ENCODE measurements around the gene TLR9. TPM values are rescaled to one million over a fixed set of nuclear protein-coding genes. Genes with fewer than 3 reads are reported as not detected.

TLR9 gene
- polyA plus RNA-seq, 1 donor from 2014 or later, result 10.4 TPM

GRCh38 chr3:52175416-52176179 lies 49.8 kb downstream of the TLR9 start:
- Mint-ChIP-seq H3K4me3 (no peak overlapping the region), H3K9me3 (no peaks in the 10 kb centered on the region), H3K27me3 (no peaks in the 10 kb centered on the region), H3K27ac (no peak overlapping the region), H3K36me3 (peaks cover 4% of the 10 kb centered on the region), H3K4me1 (peaks cover 4 to 8% (median 7%) of the 10 kb centered on the region in 3 donors)

DNA sequence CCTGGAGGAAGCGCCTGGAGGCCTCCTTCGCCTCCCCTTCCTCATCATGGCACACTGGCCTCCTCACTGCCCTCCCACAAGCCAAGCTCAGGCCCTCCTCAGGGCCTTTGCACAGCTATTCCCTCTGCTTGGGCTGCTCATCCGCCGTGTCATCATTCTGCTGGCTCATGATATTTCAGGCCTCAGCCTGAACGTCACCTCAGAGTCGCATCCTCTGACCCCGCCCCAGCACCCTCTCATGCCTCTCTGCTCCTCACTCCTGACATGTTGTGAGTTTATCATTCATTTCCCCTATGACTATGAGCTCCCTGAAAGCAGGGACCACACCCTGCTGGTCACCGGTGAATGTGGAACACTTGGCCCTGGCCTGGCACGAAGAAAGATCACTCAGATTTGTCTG lies 50.5 kb downstream of the TLR9 start:
- no peak overlapping the region for H3K27ac Mint-ChIP-seq
- no peaks in the 10 kb centered on the region for H3K27me3 Mint-ChIP-seq
- H3K4me3 Mint-ChIP-seq, result no peak overlapping the region
- peaks cover 0 to 1% (median 1%) of the 10 kb centered on the region in 3 donors for H3K4me1 Mint-ChIP-seq
- peaks cover 4% of the 10 kb centered on the region for H3K36me3 Mint-ChIP-seq
- no peaks in the 10 kb centered on the region for H3K9me3 Mint-ChIP-seq

DNA sequence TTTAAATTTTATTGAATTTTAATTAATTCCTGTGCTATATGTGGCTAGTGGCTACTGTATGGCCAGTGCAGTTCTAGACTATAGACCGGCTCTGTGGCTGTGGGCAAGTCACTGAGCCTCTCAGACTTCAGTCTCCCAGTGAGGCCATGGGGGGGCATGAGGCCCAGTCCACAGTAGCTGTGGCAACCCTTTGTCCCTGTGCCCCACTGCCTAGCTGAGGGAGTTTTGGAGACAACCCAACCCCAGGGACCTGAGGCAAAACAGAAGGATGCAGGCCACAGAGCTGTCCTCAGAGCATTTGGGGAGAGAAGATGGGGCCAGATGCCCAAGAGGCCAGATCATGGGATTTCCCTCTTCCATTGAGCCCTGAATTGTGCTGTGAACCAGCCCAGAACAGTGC lies 52.3 kb downstream of the TLR9 start:
- H3K4me1 Mint-ChIP-seq, result peaks cover 0 to 1% (median 1%) of the 10 kb centered on the region in 3 donors
- H3K36me3 Mint-ChIP-seq, result no peaks in the 10 kb centered on the region
- no peaks in the 10 kb centered on the region for H3K27me3 Mint-ChIP-seq
- no peak overlapping the region for H3K27ac Mint-ChIP-seq
- H3K9me3 Mint-ChIP-seq, result no peaks in the 10 kb centered on the region
- H3K4me3 Mint-ChIP-seq, result no peak overlapping the region

DNA sequence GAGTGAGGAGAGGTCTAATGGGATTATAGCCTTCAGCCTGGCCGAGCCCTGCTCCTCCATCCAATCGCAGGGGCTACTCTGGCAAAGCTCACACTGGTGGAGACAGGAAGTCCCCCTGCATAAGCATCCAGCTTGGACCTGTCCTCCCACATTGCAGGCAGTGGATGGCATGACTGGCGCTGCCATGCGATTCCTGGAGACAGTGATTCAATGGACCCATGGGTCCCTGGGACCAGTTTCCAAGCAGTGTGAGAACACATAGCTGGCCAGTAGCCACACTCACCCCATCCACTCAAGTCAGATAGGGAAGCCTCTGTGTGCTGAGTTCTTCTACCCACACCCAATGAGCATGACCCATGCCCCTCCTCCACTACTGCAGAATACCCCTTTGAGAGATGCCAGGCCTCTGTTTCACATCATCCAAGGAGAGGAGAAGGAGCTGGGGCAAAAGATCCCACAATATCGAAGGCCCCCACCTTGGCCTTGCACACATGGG lies 53.1 kb downstream of the TLR9 start:
- Mint-ChIP-seq H3K4me3 (no peak overlapping the region), H3K4me1 (peaks cover 0 to 1% (median 1%) of the 10 kb centered on the region in 3 donors), H3K9me3 (no peaks in the 10 kb centered on the region), H3K27me3 (no peaks in the 10 kb centered on the region), H3K27ac (no peak overlapping the region), H3K36me3 (peaks cover 2% of the 10 kb centered on the region)

GRCh38 chr3:52171514-52172261 lies 53.8 kb downstream of the TLR9 start:
- Mint-ChIP-seq H3K36me3 (peaks cover 2% of the 10 kb centered on the region), H3K4me3 (no peak overlapping the region), H3K4me1 (peaks cover 0 to 1% (median 1%) of the 10 kb centered on the region in 3 donors), H3K27ac (no peak overlapping the region), H3K9me3 (no peaks in the 10 kb centered on the region), H3K27me3 (no peaks in the 10 kb centered on the region)

Other genes with a start within 250 kb of the TLR9 start
- gene ACY1, start 242.1 kb downstream of the TLR9 start, polyA plus RNA-seq, result 18.0 TPM
- gene RPL29, start 229.8 kb downstream of the TLR9 start, polyA plus RNA-seq, result 1,567 TPM
- gene DUSP7, start 169.1 kb downstream of the TLR9 start, polyA plus RNA-seq, result 1.1 TPM
- gene POC1A, start 71.2 kb downstream of the TLR9 start, polyA plus RNA-seq, result 1.2 TPM
- gene ALAS1, start 27.5 kb downstream of the TLR9 start, polyA plus RNA-seq, result 24.8 TPM
- gene TWF2, start 13.5 kb upstream of the TLR9 start, polyA plus RNA-seq, result 108 TPM
- gene PPM1M, start 20.1 kb upstream of the TLR9 start, polyA plus RNA-seq, result 51.3 TPM
- gene WDR82, start 53.0 kb upstream of the TLR9 start, polyA plus RNA-seq, result 55.0 TPM
- gene GLYCTK, start 62.2 kb upstream of the TLR9 start, polyA plus RNA-seq, result 7.4 TPM
- 1.1 TPM for gene DNAH1, start 90.7 kb upstream of the TLR9 start, polyA plus RNA-seq
- gene BAP1, start 184.4 kb upstream of the TLR9 start, polyA plus RNA-seq, result 25.9 TPM
- gene PHF7, start 185.0 kb upstream of the TLR9 start, polyA plus RNA-seq, result 15.0 TPM
- gene SEMA3G, start 219.5 kb upstream of the TLR9 start, polyA plus RNA-seq, result 0.04 TPM
- not detected for gene TNNC1, start 228.4 kb upstream of the TLR9 start, polyA plus RNA-seq
- 25.2 TPM for gene NISCH, start 230.0 kb upstream of the TLR9 start, polyA plus RNA-seq